IMR-90 (cell line): ENCODE results near the gene TXNDC12.

Experiments
- NFE2L2 ChIP-seq: fragments of 150-350 bp; IDR thresholded peaks from 2 replicates; pipeline ENCODE4 v1.6.1; 2016; ENCODE audit warnings: low read depth, mild to moderate bottlenecking, low read length
- POLR2A ChIP-seq: IDR thresholded peaks from 2 replicates; pipeline ENCODE4 v1.6.1; 2012; ENCODE audit warnings: mild to moderate bottlenecking, low read depth, low read length
- RAD21 ChIP-seq: IDR thresholded peaks from 2 replicates; pipeline ENCODE4 v1.6.1; 2012; ENCODE audit warnings: low read length, improper control_type of control experiment
- RFX5 ChIP-seq: IDR thresholded peaks from 2 replicates; pipeline ENCODE4 v1.8.0; 2012; ENCODE audit warnings: low read depth, mild to moderate bottlenecking, low read length, moderate library complexity
- TF ChIP-seq, protein P1 (sequence below): conservative IDR thresholded peaks from 2 replicates; pipeline ENCODE4 v1.5.1; 2012; ENCODE audit warnings: mild to moderate bottlenecking, low read depth, low read length, improper control_type of control experiment

DNA sequence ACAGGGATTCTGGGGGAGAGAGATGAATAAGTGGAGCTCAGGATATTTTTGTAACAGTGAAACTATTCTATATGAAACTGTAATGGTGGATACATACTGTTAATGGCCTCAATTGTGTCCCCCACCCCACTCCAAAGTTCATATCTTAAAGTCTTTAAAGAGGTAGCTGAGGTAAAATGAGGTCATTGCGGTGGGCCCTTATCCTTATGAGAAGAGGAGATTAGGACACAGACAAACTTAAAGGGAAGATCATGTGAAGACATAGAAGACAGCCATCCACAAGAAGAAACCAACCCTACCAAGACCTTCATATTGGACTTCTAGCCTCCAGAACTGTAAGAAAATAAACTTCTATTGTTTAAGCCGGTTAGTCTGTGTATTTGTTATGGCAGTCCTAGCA, 9.8 kb downstream of the TXNDC12 start:
- no peak for TF ChIP-seq POLR2A
- TF ChIP-seq, protein P1, sequence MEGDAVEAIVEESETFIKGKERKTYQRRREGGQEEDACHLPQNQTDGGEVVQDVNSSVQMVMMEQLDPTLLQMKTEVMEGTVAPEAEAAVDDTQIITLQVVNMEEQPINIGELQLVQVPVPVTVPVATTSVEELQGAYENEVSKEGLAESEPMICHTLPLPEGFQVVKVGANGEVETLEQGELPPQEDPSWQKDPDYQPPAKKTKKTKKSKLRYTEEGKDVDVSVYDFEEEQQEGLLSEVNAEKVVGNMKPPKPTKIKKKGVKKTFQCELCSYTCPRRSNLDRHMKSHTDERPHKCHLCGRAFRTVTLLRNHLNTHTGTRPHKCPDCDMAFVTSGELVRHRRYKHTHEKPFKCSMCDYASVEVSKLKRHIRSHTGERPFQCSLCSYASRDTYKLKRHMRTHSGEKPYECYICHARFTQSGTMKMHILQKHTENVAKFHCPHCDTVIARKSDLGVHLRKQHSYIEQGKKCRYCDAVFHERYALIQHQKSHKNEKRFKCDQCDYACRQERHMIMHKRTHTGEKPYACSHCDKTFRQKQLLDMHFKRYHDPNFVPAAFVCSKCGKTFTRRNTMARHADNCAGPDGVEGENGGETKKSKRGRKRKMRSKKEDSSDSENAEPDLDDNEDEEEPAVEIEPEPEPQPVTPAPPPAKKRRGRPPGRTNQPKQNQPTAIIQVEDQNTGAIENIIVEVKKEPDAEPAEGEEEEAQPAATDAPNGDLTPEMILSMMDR: no peak
- no peak for TF ChIP-seq RAD21
- TF ChIP-seq RFX5: no peak
- TF ChIP-seq NFE2L2: no peak
